ENCODE results near the gene ARAP2. TPM values are rescaled to one million over a fixed set of nuclear protein-coding genes. Genes with fewer than 3 reads are reported as not detected.

Gene ARAP2
- total and polyA plus RNA-seq, 8 donors: 4.3 to 35.2 (median 6.0) TPM

DNA sequence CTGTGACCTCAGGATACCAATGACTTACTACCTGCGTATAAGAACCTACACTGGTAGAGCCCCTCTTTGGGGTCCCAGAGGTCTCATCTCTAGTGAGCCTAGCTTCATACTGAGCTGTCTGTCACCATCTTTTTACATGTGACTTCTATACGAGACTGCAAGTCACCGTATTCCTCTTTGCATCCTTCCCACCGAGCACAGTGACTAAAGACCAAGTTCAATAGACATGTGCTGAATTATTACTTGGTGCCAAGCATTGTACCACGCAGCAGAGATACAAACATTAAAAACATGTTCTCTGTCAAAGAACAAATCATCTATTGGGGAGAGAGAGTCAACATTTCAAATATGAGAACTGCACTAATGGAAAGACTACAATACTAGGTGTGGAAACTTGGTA lies 16.4 kb downstream of the ARAP2 start:
- no peak for DNase-seq
- Histone ChIP-seq H3K4me3 (no peak overlapping the region), H3K27ac (no peak overlapping the region), H3K9me3 (no peaks in the 10 kb centered on the region), H3K27me3 (no peaks in the 10 kb centered on the region), H3K4me1 (peaks cover 0 to 38% of the 10 kb centered on the region in 2 donors), H3K36me3 (peaks cover 0 to 8% of the 10 kb centered on the region in 2 donors)
- intact Hi-C loops (cut with DNase I): no loop called here
- TF ChIP-seq, protein P1, sequence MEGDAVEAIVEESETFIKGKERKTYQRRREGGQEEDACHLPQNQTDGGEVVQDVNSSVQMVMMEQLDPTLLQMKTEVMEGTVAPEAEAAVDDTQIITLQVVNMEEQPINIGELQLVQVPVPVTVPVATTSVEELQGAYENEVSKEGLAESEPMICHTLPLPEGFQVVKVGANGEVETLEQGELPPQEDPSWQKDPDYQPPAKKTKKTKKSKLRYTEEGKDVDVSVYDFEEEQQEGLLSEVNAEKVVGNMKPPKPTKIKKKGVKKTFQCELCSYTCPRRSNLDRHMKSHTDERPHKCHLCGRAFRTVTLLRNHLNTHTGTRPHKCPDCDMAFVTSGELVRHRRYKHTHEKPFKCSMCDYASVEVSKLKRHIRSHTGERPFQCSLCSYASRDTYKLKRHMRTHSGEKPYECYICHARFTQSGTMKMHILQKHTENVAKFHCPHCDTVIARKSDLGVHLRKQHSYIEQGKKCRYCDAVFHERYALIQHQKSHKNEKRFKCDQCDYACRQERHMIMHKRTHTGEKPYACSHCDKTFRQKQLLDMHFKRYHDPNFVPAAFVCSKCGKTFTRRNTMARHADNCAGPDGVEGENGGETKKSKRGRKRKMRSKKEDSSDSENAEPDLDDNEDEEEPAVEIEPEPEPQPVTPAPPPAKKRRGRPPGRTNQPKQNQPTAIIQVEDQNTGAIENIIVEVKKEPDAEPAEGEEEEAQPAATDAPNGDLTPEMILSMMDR (IDR thresholded peaks at IDR 0.05): no peak
- no peak for ATAC-seq

- intact Hi-C loops (cut with DNase I): no loop called here
- DNase-seq: no peak
- no peak for ATAC-seq
Observed at GRCh38 chr4:36226430-36227227, 17.7 kb downstream of the ARAP2 start.

GRCh38 chr4:36224972-36225903 lies 19.1 kb downstream of the ARAP2 start:
- Histone ChIP-seq H3K9me3 (no peaks in the 10 kb centered on the region), H3K27me3 (no peaks in the 10 kb centered on the region), H3K4me1 (peaks cover 0 to 43% of the 10 kb centered on the region in 2 donors), H3K36me3 (peaks cover 0 to 8% of the 10 kb centered on the region in 2 donors), H3K27ac (no peak overlapping the region), H3K4me3 (no peak overlapping the region)
- intact Hi-C loops (cut with DNase I): no loop called here
- ATAC-seq (peak; percentile 27), DNase-seq (no peak)
- TF ChIP-seq, protein P1 (IDR thresholded peaks at IDR 0.05): no peak

More at GRCh38 chr4:36226430-36227227, 17.7 kb downstream of the ARAP2 start:
- Histone ChIP-seq H3K27ac (no peak overlapping the region), H3K9me3 (no peaks in the 10 kb centered on the region), H3K4me1 (peaks cover 0 to 43% of the 10 kb centered on the region in 2 donors), H3K27me3 (no peaks in the 10 kb centered on the region), H3K36me3 (peaks cover 0 to 8% of the 10 kb centered on the region in 2 donors), H3K4me3 (no peak overlapping the region)
- TF ChIP-seq, protein P1 (IDR thresholded peaks at IDR 0.05): no peak

DNA sequence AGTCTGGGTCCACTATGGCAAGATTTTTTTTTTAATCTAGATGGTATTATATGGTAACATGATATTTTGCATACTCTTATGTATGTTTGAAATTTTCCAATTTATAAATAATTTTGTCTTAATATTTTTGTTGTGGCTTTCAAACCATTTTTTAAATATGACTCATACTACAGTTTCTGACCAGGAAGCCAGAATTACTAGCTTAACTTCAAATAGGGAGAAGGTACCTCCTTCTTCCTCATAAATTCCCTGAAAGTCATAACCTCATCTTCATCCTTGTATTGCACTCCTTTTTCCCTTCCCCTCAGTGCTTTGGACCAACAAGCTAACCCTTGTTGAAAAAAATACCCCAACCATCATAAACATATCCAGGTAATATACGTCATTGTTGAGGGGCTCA lies 21.6 kb downstream of the ARAP2 start:
- H3K4me3 ChIP-seq: no peak overlapping the region
- no peak overlapping the region for H3K27ac ChIP-seq
- TF ChIP-seq, protein P1 (IDR thresholded peaks at IDR 0.05): no peak
- H3K4me1 ChIP-seq: peaks cover 0 to 43% of the 10 kb centered on the region in 2 donors
- H3K9me3 ChIP-seq: no peaks in the 10 kb centered on the region
- H3K27me3 ChIP-seq: no peaks in the 10 kb centered on the region
- DNase-seq: no peak
- ATAC-seq: no peak
- intact Hi-C loops (cut with DNase I): no loop called here
- no peaks in the 10 kb centered on the region for H3K36me3 ChIP-seq

GRCh38 chr4:36220776-36221175 lies 23.5 kb downstream of the ARAP2 start:
- no peak for DNase-seq
- peaks cover 0 to 31% of the 10 kb centered on the region in 2 donors for H3K4me1 ChIP-seq
- ATAC-seq: no peak
- H3K36me3 ChIP-seq: no peaks in the 10 kb centered on the region
- no peaks in the 10 kb centered on the region for H3K27me3 ChIP-seq
- H3K27ac ChIP-seq: no peak overlapping the region
- H3K9me3 ChIP-seq: no peaks in the 10 kb centered on the region
- intact Hi-C loops (cut with DNase I): no loop called here
- no peak overlapping the region for H3K4me3 ChIP-seq
- TF ChIP-seq, protein P1 (IDR thresholded peaks at IDR 0.05): no peak
